Lower leg skin (tissue), 3 donors: ENCODE data around the gene CALN1.

Source experiments
- POLR2A ChIP-seq, 2 donors: fragments of 450-650 bp; IDR thresholded peaks; one replicate each; pipeline ENCODE4 v1.6.1; 2016 to 2017; ENCODE audit warnings: antibody characterized with exemption in 2 of 2, mild to moderate bottlenecking in 1 of 2, moderate library complexity in 1 of 2
- TF ChIP-seq, protein P1 (sequence below), 3 donors: fragments of 450-650 bp; IDR thresholded peaks; one replicate each; pipeline ENCODE4 v1.5.1; 2016; ENCODE audit warnings: antibody characterized with exemption in 3 of 3, mild to moderate bottlenecking in 3 of 3, moderate library complexity in 2 of 3

DNA sequence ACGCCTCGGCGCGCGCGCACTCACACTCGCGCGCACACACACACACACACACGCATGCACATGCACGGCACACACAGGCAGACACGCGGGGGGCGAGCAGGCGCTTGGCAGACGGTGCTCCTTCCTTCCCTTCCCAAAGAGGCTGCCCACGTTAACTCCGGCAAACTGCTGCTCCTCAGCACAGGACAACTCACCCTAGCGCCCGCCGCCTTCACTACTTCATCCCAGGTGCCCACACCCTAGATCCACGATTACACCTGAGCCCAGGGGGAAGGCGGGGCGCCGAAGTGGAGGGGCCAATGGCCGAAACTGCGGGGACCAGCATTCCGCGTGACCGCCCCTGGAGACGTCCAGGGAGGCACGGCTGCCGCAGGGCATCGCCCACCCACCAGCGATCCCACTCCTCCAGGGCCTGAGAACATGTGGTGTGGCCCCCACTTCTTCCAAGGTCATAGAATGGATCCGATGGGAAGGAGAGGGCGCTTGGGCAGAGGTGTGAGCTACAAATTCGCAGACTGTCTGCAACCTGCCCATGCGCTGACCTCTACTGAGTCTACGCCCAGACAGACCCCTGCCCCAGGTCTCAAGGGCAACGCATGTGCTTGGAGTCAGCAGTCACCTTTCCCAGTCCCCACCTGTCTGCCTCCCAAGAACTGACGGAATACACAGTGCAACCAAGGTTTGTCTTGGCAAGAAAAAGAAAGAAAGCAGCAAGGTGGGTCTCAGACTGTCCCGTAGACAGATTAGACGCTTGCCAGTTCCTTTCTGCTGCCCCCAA is 74.6 kb downstream of the CALN1 start:
- TF ChIP-seq, protein P1, sequence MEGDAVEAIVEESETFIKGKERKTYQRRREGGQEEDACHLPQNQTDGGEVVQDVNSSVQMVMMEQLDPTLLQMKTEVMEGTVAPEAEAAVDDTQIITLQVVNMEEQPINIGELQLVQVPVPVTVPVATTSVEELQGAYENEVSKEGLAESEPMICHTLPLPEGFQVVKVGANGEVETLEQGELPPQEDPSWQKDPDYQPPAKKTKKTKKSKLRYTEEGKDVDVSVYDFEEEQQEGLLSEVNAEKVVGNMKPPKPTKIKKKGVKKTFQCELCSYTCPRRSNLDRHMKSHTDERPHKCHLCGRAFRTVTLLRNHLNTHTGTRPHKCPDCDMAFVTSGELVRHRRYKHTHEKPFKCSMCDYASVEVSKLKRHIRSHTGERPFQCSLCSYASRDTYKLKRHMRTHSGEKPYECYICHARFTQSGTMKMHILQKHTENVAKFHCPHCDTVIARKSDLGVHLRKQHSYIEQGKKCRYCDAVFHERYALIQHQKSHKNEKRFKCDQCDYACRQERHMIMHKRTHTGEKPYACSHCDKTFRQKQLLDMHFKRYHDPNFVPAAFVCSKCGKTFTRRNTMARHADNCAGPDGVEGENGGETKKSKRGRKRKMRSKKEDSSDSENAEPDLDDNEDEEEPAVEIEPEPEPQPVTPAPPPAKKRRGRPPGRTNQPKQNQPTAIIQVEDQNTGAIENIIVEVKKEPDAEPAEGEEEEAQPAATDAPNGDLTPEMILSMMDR (IDR thresholded peaks at IDR 0.05), result no peak
- TF ChIP-seq POLR2A (IDR thresholded peaks at IDR 0.05), result no peak
